GM19099 (cell line): ENCODE data around the gene CCDC85B.

Experiments
- POLR2A ChIP-seq: IDR thresholded peaks from 3 replicates; pipeline ENCODE4 v1.6.1; 2011; ENCODE audit warnings: low read depth; ENCODE audit not compliant: insufficient read length; ENCODE audit errors: extremely low read depth

The CCDC85B gene

DNA sequence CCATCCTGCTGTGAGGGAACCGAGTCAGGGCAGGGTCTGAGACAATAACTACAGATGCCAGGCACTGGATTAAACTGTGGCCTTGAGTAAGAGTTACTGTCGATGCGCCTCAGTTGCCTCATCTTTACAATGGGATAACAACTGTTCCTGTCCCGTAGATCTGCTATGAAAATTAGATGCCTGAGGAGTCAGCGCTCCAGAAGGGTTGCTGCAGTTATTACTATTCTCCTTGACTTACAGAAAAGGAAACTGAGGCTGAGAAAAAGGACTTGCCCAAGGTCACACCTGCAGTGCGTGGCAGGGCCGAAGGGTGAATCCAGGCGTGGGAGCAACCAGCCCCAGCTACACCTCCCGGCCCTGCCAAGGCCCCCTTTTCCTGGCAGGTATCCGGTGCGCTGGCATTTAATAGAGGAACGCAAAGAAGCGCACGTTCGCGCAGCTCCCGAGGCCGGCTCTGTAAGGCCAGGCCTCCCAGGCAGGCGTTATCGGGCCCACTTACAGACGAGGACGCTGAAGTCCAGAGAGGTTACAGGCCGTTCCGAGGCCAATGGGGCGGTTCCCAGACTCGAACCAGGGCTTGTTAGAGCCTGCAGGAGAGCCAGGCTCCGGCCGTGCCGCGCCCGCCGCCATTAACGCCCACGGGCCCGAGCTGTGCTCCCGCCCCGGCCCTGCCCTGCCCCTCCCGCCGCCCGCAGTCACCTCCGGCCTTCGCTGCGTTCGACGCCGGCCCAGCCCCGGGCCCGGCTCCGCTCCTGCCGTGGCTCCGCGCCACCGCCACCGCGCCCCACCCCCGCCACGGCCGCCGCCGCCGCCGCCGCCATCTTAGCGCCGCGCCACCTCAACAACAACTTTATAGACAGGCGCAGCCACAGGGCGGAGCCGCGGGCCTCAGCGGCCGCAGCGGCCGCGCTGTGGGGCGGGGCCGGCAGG, 28.0 kb downstream of the CCDC85B start, which contains the start of gene C11orf68:
Gene C11orf68, minus strand, starts transcription at position 852 of the 930 bp plus-strand sequence. Its CDS starts 31 bp downstream, at position 821.
- TF ChIP-seq POLR2A = peak; percentile 82

DNA sequence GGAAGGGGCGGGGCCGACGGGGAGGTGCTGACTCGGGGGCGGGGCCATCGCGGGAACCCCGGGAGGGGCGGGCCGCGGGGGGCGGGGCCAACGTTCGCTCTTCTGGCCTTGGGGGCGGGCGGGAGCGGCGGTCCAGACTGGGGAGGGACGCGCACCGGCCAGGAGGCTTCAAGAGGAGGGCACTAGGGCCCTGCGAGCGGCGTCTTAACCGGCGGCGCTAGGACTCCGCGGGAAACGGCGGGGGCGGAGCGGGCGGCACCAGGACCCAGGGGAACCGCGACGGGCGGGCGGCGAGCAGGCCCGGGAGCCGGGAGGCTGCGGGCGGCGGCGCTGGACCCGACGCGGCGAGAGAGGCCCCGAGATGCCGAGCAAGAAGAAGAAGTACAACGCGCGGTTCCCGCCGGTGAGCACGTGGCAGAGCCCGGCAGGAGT, 28.7 kb downstream of the CCDC85B start, which contains the start of gene DRAP1:
Gene DRAP1, plus strand, starts transcription at position 286 of the 432 bp plus-strand sequence. Its CDS starts 76 bp downstream, at position 362.
- TF ChIP-seq POLR2A = no peak

DNA sequence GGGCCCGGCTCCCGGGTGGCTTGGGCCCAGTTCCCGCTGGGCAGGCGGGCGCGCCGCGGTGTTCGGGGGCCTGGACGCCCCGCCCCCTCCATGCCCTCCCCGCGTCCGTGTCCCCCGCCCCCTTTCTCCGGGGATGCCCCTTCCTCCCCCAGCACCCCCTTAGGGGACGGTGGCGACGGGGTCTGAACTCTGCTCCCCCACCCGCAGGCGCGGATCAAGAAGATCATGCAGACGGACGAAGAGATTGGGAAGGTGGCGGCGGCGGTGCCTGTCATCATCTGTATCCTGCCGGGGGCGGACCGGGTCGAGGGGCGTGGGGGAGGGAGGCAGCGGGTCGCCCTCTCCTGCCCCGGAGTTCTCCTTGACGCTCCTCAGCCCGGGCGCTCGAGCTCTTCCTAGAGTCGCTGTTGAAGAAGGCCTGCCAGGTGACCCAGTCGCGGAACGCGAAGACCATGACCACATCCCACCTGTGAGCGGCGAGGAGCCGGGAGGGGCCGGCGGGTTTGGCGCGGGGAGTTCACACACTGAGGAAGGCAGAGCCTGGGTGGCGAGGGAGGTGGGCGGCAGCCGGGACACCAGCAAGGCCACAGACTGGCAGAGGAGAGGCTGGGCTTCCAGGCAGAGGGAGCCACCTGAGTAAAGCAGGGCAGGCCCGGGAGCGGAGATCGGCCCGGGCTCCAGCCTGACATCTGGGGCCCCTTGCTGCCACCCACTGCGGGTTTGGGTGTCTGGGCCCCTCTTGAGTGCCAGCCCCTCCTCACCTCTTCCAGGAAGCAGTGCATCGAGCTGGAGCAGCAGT, 29.3 kb downstream of the CCDC85B start:
- TF ChIP-seq POLR2A = peak; percentile 22

DNA sequence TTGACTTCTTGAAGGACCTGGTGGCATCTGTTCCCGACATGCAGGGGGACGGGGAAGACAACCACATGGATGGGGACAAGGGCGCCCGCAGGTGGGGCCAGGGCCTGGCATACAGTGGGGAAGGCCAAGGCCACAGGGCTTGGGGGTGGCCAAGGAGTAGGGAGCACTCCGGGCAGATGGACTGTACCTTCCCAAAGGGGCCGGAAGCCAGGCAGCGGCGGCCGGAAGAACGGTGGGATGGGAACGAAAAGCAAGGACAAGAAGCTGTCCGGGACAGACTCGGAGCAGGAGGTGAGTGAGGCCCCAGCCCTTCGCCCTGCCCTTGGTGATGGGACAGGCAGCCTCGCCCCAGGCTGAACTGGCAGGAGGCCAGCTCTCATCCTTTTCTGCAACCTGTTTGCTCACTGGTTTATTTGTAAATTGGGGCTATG, 29.9 kb downstream of the CCDC85B start:
- TF ChIP-seq POLR2A = no peak

DNA sequence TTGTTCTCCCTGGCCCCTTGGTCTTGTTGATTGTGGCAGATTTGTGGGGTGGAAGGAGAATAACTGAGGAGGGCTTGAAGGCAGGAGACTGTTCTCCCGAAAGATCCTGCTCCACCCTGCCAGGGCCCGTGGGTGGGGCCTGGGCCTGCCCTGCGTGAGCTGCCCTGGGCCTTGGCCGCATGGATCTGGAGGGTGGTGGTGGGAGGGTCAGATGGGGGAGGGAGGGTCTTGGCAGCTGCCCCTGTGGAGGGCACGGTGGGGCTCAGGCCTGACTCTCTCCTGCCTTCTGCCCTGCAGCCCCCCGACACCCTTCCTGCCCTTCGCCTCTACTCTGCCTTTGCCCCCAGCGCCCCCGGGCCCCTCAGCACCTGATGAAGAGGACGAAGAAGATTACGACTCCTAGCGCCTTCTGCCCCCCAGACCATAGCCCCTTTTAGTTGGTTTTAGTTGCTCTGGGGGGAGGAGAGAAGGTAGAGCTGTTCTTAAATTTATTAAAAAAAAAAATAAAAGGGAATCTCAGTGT, 30.6 kb downstream of the CCDC85B start:
- TF ChIP-seq POLR2A = no peak

DNA sequence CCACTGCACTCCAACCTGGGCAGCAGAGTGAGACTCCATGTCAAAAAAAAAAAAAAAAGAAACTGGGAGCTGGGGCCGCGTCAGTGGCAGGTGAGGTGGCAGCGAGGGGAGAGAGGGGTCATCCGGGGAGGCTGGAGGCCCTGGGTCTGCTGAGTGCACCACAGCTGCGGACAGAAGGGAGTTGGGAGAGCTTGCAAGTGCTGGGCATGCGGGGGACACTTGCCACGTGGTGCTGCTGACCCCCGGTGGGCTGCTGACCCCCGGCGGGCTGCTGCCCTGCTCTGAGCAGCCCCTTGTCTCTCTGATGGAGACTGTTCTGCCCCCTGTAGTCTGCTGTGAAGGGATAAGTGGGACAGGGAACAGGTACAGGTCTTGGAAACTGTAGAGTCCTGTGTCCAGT, 31.4 kb downstream of the CCDC85B start:
- no peak for TF ChIP-seq POLR2A

DNA sequence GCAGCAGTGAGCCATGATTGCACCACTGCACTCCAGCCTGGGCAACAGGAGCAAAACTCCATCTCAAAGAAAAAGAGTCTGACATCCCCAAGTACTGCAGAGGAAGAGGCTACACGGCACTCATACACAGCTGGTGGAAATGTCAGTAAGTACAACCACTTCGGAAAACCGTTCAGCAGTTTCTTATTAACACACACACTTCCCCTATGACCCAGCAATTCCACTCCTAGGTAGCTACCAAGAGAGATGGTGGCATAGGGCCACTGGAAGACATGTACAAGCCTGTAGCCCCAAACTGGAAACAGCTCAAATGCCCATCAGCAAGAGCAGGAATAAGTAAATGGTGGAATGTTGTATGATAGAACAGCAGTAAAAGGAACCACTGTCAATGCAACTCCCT, 32.1 kb downstream of the CCDC85B start:
- TF ChIP-seq POLR2A = no peak

DNA sequence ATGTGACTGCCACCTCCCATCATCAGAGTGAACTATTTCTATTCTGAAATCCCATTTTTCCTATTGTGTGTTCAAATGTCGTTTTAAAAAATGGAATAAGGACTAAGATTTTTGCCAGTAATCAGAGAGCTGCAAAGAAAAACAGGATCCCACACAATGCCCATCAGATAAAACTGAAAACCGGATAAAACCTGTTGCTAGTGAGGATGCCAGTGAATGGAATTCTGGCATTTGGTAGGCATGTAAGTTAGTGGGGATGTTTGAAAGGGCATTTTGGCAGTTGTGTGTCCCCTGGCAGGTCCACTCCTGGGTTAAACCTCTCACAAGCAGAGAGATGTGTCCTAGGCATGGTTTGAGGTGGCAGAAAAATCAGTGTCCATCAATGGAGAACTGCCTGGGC, 34.9 kb downstream of the CCDC85B start:
- TF ChIP-seq POLR2A = no peak

DNA sequence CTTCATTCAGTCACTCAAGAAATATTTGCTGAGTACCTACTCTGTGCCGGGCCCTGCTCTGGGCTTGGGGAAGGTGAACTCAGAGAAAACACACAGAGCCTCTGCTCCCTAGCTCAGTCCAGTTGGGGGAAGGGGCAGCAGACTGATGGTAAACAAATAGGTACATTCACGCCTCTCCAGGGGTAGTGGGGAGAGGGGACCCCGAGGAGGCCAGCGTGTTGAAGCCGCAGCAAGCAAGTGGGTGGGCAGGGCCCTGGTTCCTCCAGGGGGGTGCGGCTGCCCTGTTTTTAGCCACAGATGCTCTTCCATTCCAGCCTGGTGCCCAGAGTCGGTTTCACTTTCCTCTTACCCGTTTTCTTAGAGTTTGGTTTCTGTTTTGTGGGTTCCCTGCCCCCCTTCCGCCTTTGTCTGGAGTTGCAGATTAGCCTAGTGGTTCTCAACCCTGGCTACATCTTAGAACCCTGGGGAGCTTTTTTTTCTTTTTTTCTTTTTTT, 37.5 kb downstream of the CCDC85B start:
- peak; percentile 53 for TF ChIP-seq POLR2A

DNA sequence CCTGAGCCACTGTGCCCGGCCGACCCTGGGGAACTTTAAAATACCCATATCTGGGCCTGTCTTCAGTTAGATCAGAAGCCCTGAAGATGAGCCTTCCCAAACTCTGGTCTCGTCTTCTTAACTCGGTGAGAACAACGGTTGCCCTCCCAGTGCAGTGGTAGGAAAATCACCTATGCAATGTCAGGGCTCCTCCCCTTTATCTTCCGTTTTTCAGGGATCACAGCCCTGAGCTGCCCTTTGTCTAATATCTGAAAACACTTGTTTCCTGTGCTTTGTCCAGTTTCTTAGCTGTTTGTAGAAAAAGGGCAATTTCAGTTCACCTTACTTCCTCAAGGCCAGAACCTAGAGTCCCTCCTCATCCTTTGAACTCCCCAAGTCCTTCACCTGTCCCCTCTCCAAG, 38.2 kb downstream of the CCDC85B start:
- TF ChIP-seq POLR2A = no peak

DNA sequence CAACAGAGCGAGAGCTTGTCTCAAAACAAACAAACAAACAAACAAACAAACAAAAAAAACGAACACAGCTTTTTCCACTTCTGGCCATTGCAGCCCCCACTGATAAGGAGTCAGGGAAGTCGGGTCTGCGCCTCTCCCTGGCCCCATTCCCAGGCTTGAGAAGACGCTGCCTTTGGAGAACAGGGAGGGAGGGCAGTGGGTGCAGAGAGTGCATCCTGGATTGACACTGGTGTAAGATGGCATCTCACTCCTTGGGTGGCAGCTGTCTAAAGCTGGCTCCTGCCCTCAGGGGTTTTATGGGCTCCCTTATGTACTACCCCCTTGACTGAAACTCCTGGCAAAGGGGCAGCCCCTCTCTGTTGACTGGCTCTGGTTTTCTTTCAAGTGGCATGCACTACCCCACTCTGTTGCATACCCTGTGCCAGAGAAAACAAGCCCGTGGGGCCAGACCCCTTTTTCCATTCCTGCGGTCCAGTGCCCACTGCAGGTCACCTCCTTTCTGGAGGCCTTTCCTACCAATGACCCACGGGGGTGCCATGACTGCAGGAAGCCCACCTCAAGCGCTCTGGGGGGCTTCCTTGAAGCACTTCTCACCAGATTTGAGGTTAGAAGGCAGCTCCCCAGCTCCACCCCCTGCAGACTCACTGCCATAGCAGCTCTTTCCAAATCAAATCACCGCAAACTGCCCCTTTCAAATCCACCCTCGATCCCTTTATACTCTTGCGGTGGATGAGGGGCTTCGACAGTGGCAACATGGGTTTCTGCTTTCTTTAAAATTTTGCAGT, 41.5 kb downstream of the CCDC85B start:
- no peak for TF ChIP-seq POLR2A

DNA sequence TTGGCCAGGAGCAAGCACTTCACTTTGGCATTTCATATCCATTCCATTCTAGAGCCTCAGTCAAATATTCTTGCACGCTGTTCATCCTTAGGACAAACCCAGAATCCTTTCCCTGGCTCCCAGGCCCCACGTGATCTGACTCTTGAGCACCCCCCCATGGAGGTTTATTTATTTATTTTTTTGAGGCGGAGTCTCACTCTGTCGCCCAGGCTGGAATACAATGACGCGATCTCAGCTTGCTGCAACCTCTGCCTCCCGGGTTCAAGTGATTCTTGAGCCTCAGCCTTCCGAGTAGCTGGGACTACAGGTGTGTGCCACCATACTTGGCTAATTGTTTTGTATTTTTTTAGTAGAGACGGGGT, 42.1 kb downstream of the CCDC85B start:
- TF ChIP-seq POLR2A = no peak

DNA sequence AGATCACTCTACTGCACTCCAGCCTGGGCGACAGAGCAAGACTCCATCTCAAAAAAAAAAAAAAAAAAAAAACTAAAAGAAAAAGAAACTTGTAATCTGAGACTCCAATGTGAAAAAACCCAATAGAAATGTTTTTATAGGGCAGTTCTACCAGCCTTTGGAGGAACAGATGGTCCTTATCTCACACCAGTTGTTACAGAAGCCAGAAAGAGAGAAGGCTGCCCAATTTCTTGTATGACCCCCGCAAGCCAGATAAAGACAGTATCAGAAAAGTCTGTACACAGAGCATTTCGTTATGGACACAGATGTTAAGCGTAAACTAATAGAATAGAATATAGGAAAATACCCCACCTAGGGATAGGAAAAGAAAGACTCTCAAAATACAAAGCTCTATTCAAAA, 43.5 kb downstream of the CCDC85B start:
- TF ChIP-seq POLR2A = no peak

DNA sequence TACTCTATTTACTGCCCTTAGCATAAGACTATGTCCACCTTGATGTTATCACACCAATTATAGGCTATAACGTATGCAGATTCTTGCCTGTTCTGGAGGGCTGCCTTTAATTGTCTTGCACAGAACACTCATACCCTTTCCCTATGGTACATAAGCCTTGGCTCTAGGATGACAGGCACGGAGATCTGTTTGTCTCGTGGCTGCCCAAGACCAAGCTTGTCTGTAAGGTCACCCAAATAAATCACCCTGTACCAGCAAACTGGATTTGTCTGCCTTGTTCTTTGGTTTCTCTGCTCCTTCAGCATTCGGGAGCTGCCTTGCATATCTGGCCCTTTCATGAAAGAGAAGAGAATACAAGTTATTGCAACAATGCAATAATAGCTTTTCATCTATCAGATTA, 47.3 kb downstream of the CCDC85B start:
- no peak for TF ChIP-seq POLR2A
